AML-193 (cell line): Measurements from ENCODE around the gene LTC4S.

ENCODE experiments used
- DNase-seq, 2 experiments: peaks; one replicate each; lab custom pipeline; 2025; lab: John Stamatoyannopoulos, UW

The LTC4S gene

DNA sequence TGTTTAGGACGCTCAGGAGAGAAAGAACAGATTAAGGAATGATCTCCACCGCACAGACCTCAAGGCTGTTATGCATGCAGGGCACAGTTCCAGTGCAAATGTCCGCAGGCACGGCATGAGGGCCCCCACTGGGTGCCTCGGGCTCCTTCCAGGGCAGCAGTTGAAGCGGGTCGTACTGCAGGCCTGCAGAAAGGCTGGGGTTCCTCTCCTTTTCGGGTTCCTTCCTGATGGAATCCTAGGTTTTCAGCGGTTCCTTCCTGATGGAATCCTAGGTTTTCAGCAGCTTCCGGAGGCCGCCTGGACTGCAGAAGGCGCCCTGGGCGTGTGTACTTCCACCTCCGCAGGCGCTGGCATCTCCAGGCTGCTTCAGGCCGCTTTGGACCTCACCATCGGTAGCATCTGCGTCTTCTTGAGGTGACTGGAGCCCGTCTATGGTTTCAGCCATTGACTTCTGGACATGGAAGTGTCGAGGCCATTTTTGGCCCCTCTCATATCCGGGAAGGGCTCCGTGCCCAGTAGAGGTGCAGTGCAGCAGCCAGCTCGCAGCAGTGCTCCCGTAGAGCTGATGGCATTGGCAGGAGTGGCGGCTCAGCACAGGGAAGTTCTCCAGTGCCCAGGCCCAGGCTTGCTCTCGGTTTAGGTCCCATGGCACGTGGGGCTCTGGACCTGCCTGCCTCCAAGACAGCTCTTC, 18.5 kb downstream of the LTC4S start:
- no peak for DNase-seq

DNA sequence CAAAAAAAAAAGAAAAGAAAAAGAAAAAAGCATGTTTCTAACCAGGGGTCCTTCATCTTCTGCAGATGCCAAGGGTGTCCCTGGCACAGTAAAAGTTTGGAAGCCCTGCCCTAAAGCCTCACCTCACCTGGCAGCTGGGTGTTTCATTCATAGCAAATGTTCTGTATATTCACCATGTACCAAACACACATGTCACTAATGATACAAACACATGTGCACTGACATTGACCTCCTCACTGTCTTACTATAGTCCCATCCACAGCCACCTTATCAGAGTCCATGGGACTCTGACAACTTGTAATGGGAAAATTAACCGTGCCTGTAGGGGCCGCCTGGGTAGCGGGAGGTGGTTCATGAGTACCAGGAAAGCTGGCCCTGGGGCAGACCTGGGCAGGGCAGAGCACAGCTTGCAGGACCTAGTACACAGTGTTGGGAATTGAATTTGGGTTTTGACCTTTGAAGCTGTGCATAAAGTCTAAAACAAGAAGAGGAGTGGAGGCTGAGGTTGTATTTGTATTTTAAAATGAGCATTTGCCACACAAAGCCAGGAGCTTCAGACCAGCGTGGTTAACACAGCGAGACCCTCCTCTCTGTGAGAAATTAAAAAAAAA, 19.3 kb downstream of the LTC4S start:
- DNase-seq = no peak

DNA sequence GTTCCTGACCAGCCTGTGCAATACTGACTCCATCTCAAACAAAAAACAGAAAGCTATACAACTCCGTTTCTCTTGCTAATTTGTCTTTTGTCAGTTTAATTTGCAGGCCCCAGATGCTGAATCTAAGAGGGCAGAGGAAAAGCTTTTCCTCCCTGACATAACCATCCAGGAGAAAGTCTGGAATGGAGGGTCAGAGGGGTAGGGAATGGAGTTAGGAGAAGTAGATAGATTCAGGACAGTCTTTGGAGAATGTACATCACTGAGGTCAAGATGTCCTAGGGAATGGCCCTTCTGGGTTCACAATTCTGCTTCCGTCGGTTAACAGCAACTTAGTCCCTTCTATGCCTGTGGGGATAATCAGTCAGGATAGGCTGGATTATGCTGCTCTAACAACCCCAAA, 20.3 kb downstream of the LTC4S start:
- no peak for DNase-seq

DNA sequence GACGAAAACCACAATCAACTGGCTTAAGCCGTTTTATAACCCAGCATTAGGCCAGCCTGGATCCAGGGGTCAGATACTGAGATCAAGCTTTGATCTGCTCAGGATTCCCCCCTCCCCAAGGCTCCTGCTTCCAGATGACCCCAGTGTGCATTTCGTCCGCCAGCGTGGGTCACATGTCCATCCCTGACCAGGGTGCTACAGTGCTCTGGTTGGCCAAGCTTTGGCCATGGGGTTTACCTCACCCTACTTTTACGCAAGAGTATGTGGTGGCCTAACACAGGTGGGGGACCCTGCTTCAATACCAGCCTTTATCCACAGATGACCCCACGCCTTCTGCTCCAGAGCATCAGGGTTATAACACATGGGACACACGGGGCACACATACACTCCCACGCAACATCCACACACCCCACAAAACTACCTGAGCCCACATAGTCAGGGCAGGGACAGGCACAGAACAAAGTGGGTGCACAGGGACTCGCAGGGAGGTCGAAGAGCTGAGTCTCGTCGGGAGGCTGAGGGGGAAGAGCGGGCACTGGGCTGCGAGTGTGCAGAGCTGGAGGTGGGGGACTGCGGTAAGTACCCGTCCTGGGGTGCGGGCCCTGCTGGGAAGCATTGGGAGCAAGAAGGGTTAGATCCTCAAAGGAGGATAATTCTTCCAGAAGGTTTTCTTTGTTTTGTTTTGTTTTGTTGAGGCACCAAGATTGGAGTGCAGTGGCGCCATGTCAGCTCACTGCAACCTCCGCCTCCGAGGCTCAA, 21.9 kb downstream of the LTC4S start:
- DNase-seq = no peak

DNA sequence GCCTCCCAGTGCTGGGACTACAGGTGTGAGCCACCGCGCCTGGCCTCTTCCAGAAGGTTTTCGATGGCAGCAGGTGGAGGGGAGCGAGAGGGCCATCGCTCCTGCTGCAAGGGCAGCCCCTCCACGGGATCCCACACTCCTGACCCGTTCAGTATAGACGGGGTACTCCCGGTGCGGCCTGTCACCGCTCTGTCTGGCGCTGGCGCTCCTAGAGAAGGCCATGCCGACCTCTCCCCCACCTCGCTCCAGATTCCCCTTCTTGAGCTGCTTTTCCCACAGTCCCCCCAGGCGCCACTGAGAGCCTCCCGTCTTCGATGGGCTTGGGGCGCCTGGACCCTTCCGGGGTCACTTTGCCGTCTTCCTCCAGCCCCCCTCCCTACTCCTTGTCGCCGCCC, 22.6 kb downstream of the LTC4S start:
- DNase-seq = no peak

DNA sequence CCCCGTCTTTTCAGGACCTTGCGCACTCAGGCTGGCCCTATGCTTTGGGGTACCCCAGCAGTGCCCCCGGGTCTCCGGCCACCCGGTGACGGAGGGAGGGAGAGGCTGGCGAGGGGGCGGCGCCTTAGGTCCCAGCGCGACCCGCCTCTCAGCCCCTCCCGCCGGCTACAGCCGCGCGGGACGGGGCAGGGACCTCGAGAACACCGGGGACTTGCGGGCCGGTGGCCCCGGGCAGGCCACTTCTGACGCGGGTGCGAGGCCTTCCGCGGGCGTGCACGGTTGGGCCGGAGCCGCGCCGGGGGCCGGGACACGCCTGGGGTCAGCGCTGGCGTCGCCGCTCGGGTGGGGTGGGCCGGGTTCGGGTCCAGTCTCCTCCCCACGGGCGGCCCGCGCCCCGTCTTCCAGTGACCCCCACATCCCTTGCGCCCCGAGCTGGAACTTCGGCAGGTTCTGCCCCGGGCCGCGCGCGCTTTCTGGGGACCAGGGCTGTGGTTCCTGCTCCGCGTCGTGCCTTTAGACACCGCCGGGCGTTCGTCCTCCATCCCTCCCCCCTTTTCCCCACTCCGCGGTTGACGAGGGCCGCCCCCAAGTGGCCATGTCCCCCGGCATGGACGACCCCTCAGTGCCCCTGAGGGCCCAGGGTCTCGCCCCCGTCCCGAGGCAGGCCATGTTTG, 23.1 kb downstream of the LTC4S start:
- no peak for DNase-seq

DNA sequence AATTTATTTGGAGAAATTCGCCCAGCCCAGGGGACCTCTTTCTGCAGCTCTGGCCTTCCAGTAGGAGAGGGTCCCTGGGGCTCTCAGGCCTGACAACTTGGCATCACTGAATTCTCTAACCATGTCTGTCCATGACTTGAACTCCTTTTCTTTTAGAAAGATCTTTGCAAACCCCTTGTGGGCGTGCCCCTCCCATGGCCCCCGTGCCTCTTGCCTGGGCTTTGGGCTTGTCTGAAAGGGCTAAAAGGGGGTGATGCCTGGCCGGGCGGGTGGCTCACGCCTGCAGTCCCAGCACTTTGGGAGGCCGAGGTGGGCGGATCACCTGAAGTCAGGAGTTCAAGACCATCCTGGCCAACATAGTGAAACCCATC, 23.7 kb downstream of the LTC4S start:
- no peak for DNase-seq

DNA sequence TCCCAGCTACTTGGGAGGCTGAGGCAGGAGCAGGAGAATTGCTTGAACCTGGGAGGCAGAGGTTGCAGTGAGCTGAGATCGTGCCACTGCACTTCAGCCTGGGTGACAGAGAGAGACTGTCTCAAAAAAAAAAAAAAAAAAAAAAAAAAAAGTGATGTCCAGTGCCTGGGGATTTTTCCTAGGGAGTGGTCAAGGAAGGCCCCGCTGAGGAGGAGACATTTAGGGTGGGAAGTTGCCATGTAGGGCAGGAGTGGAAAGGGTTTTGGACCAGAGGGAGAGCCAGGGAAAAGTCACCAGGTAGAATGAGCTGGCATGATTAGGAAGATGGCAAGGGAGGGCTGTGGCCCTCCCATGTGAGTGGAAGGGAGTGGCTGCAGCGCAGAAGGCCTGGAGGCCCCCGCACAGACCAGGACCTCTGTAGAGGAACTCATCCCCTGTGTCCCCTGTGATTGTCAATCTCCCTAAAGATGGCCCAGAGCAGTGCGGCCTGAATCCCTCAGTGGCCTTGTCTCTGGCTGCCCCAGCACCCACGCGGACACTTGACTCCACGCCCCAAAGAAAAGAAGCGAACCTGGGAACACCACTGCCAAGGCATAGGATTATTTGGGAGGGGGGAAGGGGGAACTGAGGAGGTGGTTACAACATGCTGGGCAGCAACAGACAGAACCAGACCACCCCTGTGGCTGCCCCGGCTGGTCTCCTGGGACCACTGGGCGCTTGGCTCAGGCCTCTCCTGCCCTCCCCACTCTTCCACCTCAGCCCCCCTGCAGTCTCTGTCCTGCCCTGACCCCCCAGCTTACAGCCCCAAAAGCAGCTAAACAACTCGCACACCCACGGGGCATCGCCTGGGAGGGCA, 24.3 kb downstream of the LTC4S start:
- DNase-seq = no peak

DNA sequence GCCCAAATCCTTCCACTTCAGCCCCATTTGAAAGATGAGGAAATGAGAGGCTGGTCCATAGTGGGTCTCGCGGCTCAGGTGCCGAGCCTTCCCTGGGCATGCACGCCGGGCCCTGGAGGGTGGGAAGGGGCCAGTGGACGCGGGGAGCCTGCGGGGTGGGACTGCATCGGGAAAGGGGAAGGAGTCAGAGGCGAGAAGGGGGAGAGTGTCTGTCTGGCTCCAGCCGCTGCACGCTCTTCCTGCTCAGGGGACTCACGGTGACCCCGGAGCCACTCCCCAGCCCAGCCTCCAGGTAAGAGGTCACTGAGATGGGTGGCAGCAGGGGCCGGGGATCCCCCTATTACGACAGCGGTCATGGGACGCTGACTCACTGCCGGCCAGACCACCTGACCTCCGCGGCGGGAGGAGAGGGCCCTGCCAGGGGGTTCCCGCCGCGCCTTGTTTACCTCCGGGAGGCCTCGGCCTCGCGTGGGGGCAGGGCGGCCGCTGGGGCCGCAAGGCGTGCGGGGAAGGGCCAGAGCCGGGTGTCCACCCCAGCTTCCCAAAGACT, 25.0 kb downstream of the LTC4S start:
- DNase-seq = peak; percentile 77 to 86

DNA sequence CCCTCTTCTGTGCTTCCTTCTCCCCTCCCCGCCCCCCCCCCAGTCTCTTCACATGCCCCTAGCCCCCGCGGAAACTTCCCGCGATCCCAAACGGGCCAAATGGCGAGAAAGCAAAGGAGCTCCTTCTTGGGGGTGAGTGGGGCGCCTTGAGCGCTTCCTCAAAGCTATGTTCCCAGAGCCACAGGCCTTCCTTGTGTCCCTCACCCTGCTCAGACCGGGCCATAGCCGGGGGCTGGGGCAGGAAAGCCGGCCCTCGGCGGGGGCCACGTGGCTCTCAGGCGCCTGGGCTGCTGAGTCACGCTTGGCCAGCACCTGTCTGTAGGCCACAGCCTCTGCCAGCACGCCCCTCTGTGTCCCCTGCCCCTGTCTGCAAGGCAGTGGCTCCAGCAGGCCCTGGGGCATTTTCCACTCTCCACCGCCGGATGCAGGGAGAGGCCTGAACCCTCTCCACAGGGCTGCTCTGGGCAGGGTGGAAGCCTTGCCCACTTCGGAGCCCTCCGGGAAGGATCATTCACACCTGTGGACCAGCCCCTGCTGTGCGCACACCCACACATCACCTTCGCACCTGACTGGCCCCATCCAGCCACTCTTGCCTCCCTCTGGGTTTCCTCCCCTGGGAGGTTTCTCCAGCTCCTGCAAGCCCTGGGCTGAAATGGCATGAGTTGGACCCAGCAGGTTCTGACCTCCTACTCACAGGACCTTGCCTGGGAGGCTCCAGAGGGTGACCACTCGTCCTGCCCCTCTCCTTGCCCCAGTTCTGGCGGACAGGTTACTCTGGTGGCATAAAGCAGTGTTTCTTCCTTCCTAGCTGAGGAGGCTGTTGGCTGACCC, 25.7 kb downstream of the LTC4S start:
- peak in 1 of 2 experiments; percentile 30 for DNase-seq

DNA sequence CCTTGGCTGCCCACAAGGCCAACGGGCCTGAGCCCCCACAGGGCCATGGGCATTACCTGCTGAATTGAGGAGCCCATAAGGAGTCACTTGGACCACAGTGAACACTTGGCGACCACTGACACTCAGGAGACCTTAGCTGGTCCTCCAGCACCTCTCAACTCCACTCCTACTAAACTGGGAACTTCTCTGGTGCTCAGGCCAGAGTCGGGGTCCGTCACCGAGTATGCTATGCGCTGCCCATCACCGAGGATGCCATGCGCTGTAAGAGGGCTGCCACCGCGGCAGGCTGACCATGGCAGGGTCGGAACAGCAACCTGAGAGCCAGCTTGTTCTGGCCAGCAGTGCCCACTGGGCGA, 26.3 kb downstream of the LTC4S start:
- DNase-seq = no peak

DNA sequence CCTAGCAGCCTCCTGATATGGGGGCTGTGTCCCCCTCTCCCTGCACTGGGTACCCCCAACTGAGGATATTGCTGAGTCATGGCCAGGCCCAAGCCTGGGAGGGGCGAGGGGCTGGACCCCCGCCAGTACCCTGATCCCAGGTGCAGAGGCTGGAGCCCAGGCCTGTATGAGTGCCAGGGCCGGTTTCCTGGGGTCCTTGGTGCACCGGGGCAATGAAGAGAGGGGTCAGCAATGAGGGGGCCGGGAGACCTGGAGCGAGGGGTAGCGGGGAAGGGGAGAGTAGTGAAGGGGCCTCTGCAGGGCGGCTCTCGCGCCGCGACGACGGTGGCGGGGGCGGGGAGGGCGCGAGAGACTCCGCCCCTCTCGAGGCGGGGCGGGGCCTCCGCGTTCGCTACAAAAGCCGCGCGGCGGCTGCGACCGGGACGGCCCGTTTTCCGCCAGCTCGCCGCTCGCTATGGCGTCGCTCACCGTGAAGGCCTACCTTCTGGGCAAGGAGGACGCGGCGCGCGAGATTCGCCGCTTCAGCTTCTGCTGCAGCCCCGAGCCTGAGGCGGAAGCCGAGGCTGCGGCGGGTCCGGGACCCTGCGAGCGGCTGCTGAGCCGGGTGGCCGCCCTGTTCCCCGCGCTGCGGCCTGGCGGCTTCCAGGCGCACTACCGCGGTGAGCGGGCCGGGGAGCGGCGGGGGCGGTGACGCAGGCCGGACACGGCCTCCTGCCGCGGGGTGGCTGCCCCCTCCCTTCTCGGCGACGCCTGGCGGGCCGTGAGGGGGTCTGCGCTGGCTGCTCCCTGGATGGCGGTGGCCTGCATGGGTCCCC, 26.9 kb downstream of the LTC4S start, which contains the start of gene SQSTM1:
Gene SQSTM1 (plus strand): TSS at position 423 of the 815 bp plus-strand sequence. CDS start 32 bp downstream, at position 455.
- DNase-seq = peak; percentile 34 to 42

DNA sequence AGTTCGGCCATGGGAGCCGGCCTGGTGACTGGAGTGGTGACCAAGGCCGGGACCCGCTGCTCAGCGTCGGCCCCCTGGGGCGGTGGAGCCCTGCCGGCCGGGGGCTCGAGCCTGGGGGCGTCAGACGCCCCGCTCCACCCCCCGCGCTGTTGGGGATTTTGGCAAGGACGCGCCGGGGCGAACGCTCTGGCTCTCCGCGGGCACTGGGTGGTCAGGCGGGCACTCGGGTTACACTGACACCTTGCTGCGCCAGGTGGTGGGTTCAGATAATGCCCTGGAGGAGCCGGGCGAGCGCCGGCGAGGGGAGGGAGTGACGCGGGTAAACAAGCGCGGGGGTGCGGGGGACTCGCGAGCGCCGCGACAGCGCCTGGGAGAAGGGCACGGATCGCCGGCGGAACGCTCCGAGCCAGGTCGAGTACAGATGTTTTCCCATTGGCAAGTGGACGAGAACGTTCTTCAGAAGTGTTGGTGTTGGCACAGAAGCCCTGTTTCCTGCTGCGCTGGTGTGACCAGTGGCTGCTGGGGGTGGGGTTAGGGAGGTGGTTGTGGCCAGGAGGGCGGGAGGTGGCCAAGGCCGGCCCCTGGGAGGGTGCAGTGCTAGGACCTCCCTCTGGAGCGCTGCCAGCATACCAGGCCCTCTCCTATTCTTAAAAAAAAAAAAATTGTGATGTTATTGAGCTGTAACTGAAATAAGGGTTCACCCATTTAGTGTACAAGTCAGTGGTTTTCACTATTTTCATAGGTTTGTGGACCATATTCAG, 27.7 kb downstream of the LTC4S start:
- DNase-seq = peak; percentile 79 to 83

DNA sequence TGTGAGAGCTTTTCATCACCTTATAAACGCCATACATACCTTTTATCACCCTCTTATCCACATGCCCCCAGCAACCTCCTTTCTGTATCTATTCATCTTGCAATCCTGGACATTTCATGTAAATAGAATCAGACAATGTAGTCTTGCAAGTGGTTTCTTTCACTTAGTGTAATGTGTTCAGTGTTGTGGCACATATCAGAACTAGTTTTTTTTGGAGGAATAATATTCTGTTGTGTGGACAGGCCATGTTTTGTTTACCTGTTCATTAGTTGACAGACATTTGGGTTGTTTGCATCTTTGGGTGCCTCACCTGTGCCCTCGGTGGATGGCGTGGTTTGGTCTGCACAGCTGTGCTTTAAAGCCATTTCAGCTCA, 28.3 kb downstream of the LTC4S start:
- DNase-seq = no peak

DNA sequence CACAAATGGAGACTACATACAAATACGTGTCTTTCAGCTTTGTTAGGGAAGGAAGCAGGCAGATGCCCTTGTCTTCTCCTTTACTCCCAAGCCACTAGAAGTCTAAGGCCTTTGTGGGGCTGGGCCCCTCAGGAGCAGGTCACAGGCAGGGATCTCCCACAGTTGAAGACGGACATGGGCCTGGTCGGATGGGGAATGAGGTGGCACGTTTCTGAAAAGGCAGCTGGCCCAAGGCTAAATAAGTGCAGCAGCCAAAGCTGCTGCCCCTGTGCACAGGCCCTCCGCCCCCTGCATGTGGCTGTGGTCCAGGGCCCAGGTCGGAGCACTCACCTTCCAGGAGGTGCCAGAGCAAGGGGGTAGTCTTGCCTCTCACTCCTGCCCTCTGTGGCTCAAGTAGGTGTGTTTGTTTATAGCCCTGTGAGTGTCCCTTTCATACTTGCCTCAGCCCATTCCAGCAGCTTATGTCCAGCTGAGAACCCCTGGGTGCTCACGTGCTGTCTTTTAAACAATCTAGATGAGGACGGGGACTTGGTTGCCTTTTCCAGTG, 28.7 kb downstream of the LTC4S start:
- no peak for DNase-seq

DNA sequence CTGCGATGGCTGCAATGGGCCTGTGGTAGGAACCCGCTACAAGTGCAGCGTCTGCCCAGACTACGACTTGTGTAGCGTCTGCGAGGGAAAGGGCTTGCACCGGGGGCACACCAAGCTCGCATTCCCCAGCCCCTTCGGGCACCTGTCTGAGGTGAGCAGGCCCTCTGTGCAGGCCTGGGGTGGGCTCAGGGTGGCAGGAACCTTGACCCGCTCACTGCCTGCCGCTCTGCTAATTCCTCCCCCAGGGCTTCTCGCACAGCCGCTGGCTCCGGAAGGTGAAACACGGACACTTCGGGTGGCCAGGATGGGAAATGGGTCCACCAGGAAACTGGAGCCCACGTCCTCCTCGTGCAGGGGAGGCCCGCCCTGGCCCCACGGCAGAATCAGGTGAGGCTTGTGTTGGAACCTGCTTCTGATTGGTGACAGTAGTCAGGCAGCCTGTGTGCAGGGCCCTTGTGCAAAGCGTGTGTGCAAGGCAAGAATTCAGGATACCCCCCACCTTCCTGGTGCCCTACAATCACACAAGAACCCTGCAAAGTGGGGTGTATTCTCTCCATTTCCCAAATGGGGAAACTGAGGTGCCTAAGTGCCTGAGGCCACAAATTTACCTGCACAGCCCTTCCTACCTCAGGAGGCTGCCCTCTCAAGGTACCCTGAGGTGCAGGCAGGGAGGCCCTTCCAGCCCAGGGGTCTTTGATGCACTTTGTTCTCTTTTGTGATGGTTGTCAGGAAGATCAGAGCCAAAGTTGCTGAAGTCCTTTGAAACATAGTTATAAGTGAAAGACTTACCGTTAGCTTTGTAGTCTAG, 30.4 kb downstream of the LTC4S start:
- DNase-seq = no peak

DNA sequence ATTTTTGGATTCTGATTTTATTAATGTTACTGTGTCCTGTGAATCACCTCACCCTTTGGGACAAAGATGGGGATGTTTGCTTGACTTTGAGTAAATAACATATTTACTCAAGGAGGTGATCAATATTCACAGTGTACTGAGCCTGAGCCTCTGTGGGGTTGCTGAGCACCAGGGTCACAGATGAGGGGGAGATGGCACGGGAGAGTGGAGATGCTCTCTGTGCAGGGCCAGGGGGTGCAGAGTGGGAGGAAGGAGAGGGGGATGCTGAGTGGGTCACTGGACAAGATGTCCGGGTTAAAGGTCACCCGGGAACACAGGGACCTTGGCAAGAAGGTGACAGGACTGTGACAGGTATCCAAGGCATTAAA, 30.9 kb downstream of the LTC4S start:
- DNase-seq = no peak

DNA sequence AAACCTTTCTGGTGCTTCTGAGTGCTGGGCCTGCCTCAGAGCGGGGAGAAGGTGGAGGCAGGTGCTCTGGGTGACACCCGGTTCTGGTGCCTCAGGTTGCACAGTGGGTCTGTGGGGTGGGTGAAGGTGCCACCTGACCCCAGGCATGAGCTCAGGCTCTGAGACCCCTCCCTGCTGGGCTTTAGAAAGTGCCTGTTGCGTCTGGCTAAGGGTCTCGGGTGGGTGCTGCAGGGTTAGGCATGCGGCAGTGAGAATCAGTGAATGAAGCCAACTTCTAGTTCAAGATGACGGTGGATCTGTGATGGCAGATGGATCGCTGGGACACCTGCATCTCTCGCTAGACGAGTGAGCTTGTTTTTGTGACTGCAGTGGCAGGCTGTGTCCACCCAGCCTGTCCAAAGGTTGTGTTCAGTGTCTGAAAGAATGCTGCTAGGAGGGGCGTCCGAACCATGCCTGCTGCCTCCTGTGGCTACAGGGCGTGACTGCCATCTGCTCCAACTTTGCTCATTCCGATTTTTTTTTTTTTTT, 31.9 kb downstream of the LTC4S start:
- no peak for DNase-seq
